Activated CD4-positive, CD25-positive, alpha-beta regulatory T cell treated with anti-CD3 and anti-CD28 coated beads, Interleukin-2, amount 50 U/mL, for 72 hours (primary cell): ENCODE results near the gene NPAS3.

Experiments used
- DNase-seq: peaks from one replicate; pipeline ENCODE4 v3.0.0; 2021

The NPAS3 gene

GRCh38 chr14:33657476-33657875, 718.8 kb downstream of the NPAS3 start:
- DNase-seq: no peak

GRCh38 chr14:33660248-33660647, 721.6 kb downstream of the NPAS3 start:
- no peak for DNase-seq

DNA sequence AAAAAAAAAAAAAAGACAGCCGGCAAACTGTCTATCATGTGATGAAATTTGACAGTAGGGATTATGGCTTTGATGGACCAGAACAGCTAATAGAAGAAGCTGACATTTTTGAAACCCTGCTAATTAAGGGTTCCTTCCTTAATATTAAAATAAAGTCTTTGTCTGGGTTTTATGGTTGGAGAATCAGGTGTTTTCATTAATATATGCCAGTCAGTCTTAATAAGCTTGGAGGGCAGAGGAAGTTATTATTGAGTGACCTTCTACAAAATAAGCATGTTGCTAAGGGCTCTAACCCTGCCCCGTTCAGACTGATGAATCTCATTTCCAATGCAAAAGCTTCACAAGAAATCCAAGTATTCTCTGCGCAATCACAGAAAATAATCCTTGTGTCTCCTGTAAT, 722.4 kb downstream of the NPAS3 start:
- DNase-seq: no peak

GRCh38 chr14:33668066-33668465, 729.4 kb downstream of the NPAS3 start:
- DNase-seq: no peak

DNA sequence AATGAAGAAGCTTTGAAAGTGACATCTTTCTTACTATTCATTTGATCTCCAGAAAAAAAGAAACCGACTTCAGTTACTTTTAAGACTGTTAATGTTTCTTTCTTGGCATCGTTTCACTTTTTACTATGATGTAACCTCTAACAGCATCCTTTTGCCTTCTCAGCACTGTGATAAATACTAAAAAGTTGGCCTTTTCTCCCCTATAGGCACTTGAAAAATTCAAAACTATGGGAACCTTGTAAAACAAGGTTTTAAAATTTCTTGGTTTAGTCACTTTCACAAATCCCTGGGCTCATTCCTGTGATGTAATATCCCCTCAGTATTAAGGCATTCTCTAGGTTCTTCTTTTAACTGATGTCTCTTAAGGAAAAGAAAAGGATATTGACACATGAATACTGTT, 730.4 kb downstream of the NPAS3 start:
- DNase-seq: no peak

GRCh38 chr14:33670235-33670634, 731.6 kb downstream of the NPAS3 start:
- no peak for DNase-seq

GRCh38 chr14:33671556-33671955, 732.9 kb downstream of the NPAS3 start:
- no peak for DNase-seq

DNA sequence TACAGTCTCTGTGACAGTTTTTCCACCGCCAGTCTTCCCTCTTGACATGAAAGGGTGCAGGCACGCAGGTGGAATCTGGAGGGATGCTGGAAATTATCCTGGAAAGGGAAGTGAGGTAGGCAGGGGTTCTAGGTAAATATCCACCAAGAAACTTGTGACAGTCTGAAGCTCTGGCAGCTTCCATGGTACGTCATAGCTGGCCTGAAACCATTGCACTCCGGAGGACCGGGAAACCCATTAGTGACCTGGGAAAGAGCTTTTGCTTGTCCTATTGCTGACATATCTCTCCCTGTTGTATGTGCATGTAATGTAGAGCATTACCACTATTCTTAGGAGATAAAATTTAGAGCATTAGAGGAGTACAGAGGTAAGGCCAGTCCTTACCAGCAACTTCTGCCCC, 736.2 kb downstream of the NPAS3 start:
- DNase-seq: no peak

GRCh38 chr14:33675415-33676130, 736.9 kb downstream of the NPAS3 start:
- DNase-seq: no peak

- no peak for DNase-seq
Measured at GRCh38 chr14:33676135-33676566, 737.5 kb downstream of the NPAS3 start.

- DNase-seq: no peak
Measured at GRCh38 chr14:33676891-33677290, 738.2 kb downstream of the NPAS3 start.

- no peak for DNase-seq
Measured at GRCh38 chr14:33678005-33678404, 739.3 kb downstream of the NPAS3 start.

DNA sequence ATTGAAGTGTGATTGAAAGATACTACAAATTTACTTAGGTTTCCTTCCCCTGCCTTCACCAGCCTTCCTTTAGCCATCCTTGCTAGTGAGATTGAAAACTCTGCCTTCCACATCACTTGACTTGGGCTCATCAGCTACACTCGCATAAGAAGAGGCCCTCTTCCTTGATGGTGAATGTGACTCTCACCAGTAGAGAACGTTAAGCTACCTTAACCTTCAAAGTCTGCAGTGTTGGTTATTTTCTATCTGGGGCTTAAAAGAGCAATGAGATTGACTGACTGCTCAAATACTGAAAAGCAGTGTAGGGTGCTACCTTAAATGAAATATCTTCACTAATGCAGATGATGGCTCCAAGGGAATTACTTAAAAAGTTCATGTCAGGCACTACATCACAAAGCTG, 740.3 kb downstream of the NPAS3 start:
- no peak for DNase-seq

GRCh38 chr14:33679461-33680225, 741.0 kb downstream of the NPAS3 start:
- no peak for DNase-seq

- no peak for DNase-seq
Measured at GRCh38 chr14:33680873-33681272, 742.2 kb downstream of the NPAS3 start.

- DNase-seq: no peak
Measured at GRCh38 chr14:33682760-33683159, 744.1 kb downstream of the NPAS3 start.

DNA sequence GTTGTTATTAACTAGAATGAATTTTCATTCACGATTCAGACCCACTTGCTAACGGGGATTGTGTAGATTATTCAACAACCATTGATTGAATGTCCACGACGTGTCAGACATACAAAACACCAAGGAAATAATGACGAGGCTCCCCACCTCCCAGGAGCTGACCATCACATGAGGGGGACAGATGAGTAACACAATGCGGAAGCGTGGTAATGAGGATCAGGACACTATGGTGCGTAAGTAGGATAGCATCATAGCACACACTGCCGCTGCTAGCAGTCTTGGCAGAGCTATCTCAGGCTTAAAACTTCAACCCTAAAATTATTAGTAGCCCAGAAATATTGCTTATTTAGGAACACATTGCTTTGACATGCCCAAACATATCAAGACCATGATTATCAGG, 746.3 kb downstream of the NPAS3 start:
- DNase-seq: no peak

DNA sequence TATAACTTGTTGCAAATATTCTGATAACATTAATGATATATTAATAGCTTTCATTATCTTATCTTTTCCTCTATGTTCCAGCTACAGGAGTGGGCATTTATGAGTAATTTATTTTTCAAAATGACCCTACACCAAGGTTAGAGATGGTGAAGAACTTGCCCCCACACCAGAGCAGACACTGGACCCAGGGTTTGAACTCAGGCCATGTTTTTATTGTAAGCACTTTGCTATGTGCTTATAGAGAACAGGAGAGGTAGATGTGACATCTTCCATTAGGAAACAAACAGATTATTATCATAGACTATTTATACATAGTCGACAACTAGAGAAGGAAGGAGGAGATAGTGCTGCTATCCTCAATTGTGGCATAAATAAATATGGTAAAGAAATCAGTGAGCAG, 747.0 kb downstream of the NPAS3 start:
- no peak for DNase-seq

GRCh38 chr14:33686218-33686617, 747.5 kb downstream of the NPAS3 start:
- no peak for DNase-seq

DNA sequence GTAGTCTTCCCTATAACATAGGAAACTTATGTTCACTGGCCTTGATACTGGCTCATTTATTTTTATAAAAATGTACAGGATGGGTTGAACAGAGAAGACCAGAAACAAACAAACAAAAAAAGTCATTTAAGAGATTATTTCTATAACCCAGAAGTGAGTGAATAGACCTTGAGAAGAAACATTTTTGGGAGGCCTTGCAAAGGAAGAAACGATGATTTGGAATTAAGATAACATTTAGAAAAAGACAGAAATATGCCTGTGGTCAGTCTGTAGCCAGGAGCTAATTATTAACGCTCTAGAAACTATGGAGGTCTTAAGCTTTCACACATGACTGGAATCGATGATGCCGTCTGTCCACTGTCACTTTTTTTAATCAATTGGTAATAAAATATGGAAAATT, 748.2 kb downstream of the NPAS3 start:
- no peak for DNase-seq

- no peak for DNase-seq
Measured at GRCh38 chr14:33689680-33690079, 751.0 kb downstream of the NPAS3 start.

DNA sequence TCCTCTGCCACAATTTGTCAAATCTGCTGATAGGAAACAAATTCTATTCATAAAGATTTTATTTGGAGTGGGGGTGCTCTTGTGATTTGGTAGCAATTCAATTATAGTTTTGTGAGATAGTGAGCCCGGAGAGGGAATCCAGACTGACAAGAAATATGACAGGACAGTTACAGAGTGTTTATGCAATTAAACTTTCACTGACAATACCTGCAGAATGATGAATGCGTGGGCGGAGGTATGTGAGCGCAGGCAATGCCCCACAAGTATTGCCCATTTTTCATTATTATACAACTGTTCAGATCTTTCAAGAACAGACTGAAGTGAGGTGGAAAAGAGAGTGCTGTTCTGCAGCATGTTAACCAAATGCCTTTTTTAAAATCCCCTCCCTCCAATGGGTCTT, 753.2 kb downstream of the NPAS3 start:
- no peak for DNase-seq

- DNase-seq: no peak
Measured at GRCh38 chr14:33692762-33693161, 754.1 kb downstream of the NPAS3 start.

GRCh38 chr14:33693237-33693636, 754.6 kb downstream of the NPAS3 start:
- no peak for DNase-seq

- no peak for DNase-seq
Measured at GRCh38 chr14:33696165-33696564, 757.5 kb downstream of the NPAS3 start.
